ENCODE results near the gene WBP2.
"Not testable (repeated sequence)": the region's sequence is repeated elsewhere in the genome, so short reads cannot be mapped to it uniquely, and the experiment has no call there.

Gene WBP2

DNA sequence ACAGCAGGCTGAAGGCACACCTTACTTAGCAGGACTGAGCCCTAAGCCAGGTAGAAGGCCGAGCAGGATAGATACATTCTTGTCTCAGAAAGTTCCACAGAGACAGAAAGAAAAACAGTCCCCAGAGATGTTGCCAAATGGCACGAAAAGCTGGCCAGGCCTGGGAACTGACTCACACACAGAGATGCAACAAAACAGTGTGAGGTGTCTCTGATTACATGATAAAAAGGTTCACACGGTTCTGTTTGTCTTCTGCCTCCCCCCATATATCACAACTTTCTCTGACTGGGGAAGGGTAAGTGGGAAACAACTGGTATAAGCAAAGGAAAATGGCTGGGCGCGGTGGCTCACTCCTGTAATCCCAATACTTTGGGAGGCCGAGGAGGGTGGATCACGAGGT lies 1.7 kb downstream of the WBP2 start:
- Histone ChIP-seq H2BK120ac (ENCODE audit: insufficient read depth, low read length, poor library complexity) (no peak overlapping the region), H2AFZ (ENCODE audit: insufficient read depth, low read length, poor library complexity) (no peak overlapping the region), H4K91ac (ENCODE audit: low read depth, low read length) (no peak overlapping the region), H3K4me2 (ENCODE audit: low read length) (no peak overlapping the region), H3K79me1 (ENCODE audit: low read length) (peaks cover 3% of the 10 kb centered on the region), H3K27ac (ENCODE audit: low read depth, low read length) (no peak overlapping the region), H3K18ac (ENCODE audit: low read length) (no peak overlapping the region), H3K23ac (ENCODE audit: low read length) (no peak overlapping the region), H2BK12ac (ENCODE audit: low read length) (no peak overlapping the region), H3K4ac (ENCODE audit: low read depth, low read length) (no peak overlapping the region), H3K4me3 (ENCODE audit: low read depth, low read length) (no peak overlapping the region), H3K36me3 (ENCODE audit: control insufficient read depth in 1 of 2, insufficient read depth in 2 of 2, low read length in 2 of 2) (peaks cover 28 to 29% of the 10 kb centered on the region in 2 experiments), H2BK5ac (ENCODE audit: low read depth, low read length, poor library complexity) (no peak overlapping the region), H3K4me1 (ENCODE audit: control insufficient read depth in 1 of 2, insufficient read depth in 2 of 2, low read length in 2 of 2) (peaks cover 5 to 14% of the 10 kb centered on the region in 2 experiments), H4K12ac (ENCODE audit: low read depth, low read length) (no peak overlapping the region), H2AK5ac (ENCODE audit: low read length) (no peak overlapping the region), H4K8ac (ENCODE audit: low read depth, low read length) (no peak overlapping the region), H3K27me3 (ENCODE audit: insufficient read depth, low read length) (no peaks in the 10 kb centered on the region), H3K79me2 (ENCODE audit: control insufficient read depth, insufficient read depth, low read length, poor library complexity) (peaks cover 3% of the 10 kb centered on the region), H3K9ac (ENCODE audit: low read length) (no peak overlapping the region), H3K9me3 (ENCODE audit: insufficient read depth, low read depth, low read length) (no peaks in the 10 kb centered on the region), H3K14ac (ENCODE audit: low read length) (no peak overlapping the region)
- no CpG with 5 or more reads among the region's 7 CpGs for WGBS (ENCODE audit: extremely low coverage, insufficient coverage, insufficient read length)
- peak; percentile 84 to 86 for DNase-seq

DNA sequence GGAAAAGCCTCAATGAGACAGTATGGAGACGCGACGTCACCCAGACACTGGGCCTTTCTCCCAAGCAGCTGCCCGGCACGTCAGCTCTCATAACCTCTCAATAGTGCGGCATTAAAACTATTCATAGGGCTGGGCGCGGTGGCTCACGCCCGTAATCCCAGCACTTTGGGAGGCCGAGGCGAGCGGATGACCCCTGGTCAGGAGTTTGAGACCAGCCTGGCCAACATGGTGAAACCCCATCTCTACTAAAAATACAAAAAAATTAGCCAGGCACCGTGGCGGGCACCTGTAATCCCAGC lies 3.5 kb downstream of the WBP2 start:
- no CpG with 5 or more reads among the region's 15 CpGs for WGBS (ENCODE audit: extremely low coverage, insufficient coverage, insufficient read length)

DNA sequence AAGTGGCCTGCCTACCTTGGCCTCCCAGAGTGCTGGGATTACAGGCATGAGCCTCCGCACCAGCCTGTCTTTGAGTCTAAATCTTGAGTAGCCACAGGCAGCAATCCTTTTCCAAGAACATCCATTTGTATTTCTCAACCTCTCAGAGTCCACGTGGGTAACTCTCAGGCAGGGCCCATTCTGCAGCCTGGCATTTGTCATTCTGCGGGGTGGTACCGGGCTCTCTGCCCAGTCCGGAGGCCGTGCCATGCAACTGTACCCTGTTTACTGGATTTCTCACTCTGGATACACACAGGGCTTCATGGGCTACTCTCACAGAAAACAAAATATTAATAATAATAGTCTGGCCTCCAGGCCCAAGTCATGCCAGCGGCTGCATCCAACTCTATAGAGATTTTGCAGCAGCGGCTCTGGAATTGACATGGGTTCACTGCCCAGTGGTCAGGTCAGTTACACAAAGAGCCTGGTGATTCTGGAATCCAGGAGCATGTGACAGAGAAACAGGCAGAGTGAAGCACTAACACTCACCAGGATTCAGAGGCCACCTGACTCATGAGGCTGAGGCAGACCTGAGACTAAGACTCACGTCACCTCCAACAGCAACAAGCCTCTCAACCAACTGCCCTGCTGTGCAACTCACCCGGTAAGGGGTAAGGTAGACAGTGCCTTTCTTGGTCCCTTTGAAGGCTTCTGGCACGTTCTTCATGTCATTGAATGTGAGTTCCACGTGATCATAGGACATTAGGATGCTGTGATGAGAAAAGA lies 4.0 kb downstream of the WBP2 start:
- Histone ChIP-seq H2BK5ac (ENCODE audit: low read depth, low read length, poor library complexity) (no peak overlapping the region), H2AK5ac (ENCODE audit: low read length) (no peak overlapping the region), H3K4ac (ENCODE audit: low read depth, low read length) (no peak overlapping the region), H3K4me2 (ENCODE audit: low read length) (no peak overlapping the region), H3K79me2 (ENCODE audit: control insufficient read depth, insufficient read depth, low read length, poor library complexity) (peaks cover 3% of the 10 kb centered on the region), H2BK12ac (ENCODE audit: low read length) (no peak overlapping the region), H2AFZ (ENCODE audit: insufficient read depth, low read length, poor library complexity) (no peak overlapping the region), H3K4me3 (ENCODE audit: low read depth, low read length) (no peak overlapping the region), H3K9ac (ENCODE audit: low read length) (no peak overlapping the region), H2BK120ac (ENCODE audit: insufficient read depth, low read length, poor library complexity) (no peak overlapping the region), H4K12ac (ENCODE audit: low read depth, low read length) (no peak overlapping the region), H3K18ac (ENCODE audit: low read length) (no peak overlapping the region), H3K27ac (ENCODE audit: low read depth, low read length) (no peak overlapping the region), H3K79me1 (ENCODE audit: low read length) (peaks cover 4% of the 10 kb centered on the region), H4K91ac (ENCODE audit: low read depth, low read length) (no peak overlapping the region), H3K9me3 (ENCODE audit: insufficient read depth, low read depth, low read length) (peaks cover 2% of the 10 kb centered on the region), H3K4me1 (ENCODE audit: control insufficient read depth in 1 of 2, insufficient read depth in 2 of 2, low read length in 2 of 2) (peaks cover 8 to 14% of the 10 kb centered on the region in 2 experiments), H4K8ac (ENCODE audit: low read depth, low read length) (no peak overlapping the region), H3K14ac (ENCODE audit: low read length) (no peak overlapping the region), H3K23ac (ENCODE audit: low read length) (no peak overlapping the region), H3K36me3 (ENCODE audit: control insufficient read depth in 1 of 2, insufficient read depth in 2 of 2, low read length in 2 of 2) (peaks cover 50 to 53% of the 10 kb centered on the region in 2 experiments), H3K27me3 (ENCODE audit: insufficient read depth, low read length) (no peaks in the 10 kb centered on the region)
- WGBS (ENCODE audit: extremely low coverage, insufficient coverage, insufficient read length), result no CpG with 5 or more reads among the region's 12 CpGs
- DNase-seq, result no peak

More for the DNA sequence above, 3.5 kb downstream of the WBP2 start:
- H3K27ac ChIP-seq (ENCODE audit: low read depth, low read length); H2BK5ac ChIP-seq (ENCODE audit: low read depth, low read length, poor library complexity); H2AFZ ChIP-seq (ENCODE audit: insufficient read depth, low read length, poor library complexity); H3K79me1 ChIP-seq (ENCODE audit: low read length); H4K12ac ChIP-seq (ENCODE audit: low read depth, low read length); H4K8ac ChIP-seq (ENCODE audit: low read depth, low read length); H2BK120ac ChIP-seq (ENCODE audit: insufficient read depth, low read length, poor library complexity); H3K79me2 ChIP-seq (ENCODE audit: control insufficient read depth, insufficient read depth, low read length, poor library complexity); H3K4ac ChIP-seq (ENCODE audit: low read depth, low read length); H3K27me3 ChIP-seq (ENCODE audit: insufficient read depth, low read length); H2AK5ac ChIP-seq (ENCODE audit: low read length); H3K23ac ChIP-seq (ENCODE audit: low read length); H3K9ac ChIP-seq (ENCODE audit: low read length); DNase-seq; H2BK12ac ChIP-seq (ENCODE audit: low read length); H3K9me3 ChIP-seq (ENCODE audit: insufficient read depth, low read depth, low read length); H3K14ac ChIP-seq (ENCODE audit: low read length); H4K91ac ChIP-seq (ENCODE audit: low read depth, low read length); H3K4me2 ChIP-seq (ENCODE audit: low read length); H3K4me3 ChIP-seq (ENCODE audit: low read depth, low read length); H3K18ac ChIP-seq (ENCODE audit: low read length): not testable (repeated sequence)
- Histone ChIP-seq H3K4me1 (ENCODE audit: control insufficient read depth in 1 of 2, insufficient read depth in 2 of 2, low read length in 2 of 2) (peaks cover 5 to 14% of the 10 kb centered on the region in 2 experiments), H3K36me3 (ENCODE audit: control insufficient read depth in 1 of 2, insufficient read depth in 2 of 2, low read length in 2 of 2) (peaks cover 44 to 47% of the 10 kb centered on the region in 2 experiments)

DNA sequence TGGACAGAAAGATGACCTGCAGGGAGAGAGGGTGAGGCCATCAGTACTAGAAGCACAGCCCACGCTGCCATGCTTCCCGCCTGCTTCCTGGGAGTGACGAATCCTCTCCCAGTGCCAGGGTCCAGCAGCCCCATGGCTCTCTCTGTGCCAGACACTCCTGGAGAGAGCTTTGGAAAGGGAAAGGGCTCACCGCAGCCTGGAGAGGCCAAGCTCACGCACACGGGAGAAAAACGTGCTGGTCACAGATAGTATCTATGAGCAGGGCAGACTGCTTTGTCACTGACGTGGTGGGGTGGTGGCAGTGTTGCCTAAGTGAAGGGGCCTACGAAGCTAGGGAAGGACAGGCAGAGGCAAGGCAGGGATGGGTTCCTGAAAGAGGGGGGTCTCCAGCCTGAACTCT lies 5.4 kb downstream of the WBP2 start:
- no peak overlapping the region for H4K12ac ChIP-seq (ENCODE audit: low read depth, low read length)
- no peak overlapping the region for H2AK5ac ChIP-seq (ENCODE audit: low read length)
- H3K79me2 ChIP-seq (ENCODE audit: control insufficient read depth, insufficient read depth, low read length, poor library complexity), result peaks cover 2% of the 10 kb centered on the region
- H3K27ac ChIP-seq (ENCODE audit: low read depth, low read length), result no peak overlapping the region
- H3K4me2 ChIP-seq (ENCODE audit: low read length), result no peak overlapping the region
- H2AFZ ChIP-seq (ENCODE audit: insufficient read depth, low read length, poor library complexity), result no peak overlapping the region
- H4K91ac ChIP-seq (ENCODE audit: low read depth, low read length), result no peak overlapping the region
- H2BK120ac ChIP-seq (ENCODE audit: insufficient read depth, low read length, poor library complexity), result no peak overlapping the region
- no peak overlapping the region for H4K8ac ChIP-seq (ENCODE audit: low read depth, low read length)
- H3K27me3 ChIP-seq (ENCODE audit: insufficient read depth, low read length), result no peaks in the 10 kb centered on the region
- peaks cover 18 to 27% of the 10 kb centered on the region in 2 experiments for H3K4me1 ChIP-seq (ENCODE audit: control insufficient read depth in 1 of 2, insufficient read depth in 2 of 2, low read length in 2 of 2)
- H3K79me1 ChIP-seq (ENCODE audit: low read length), result peaks cover 10% of the 10 kb centered on the region
- H3K9me3 ChIP-seq (ENCODE audit: insufficient read depth, low read depth, low read length), result peaks cover 2% of the 10 kb centered on the region
- no peak overlapping the region for H3K23ac ChIP-seq (ENCODE audit: low read length)
- peak; percentile 88 to 90 for DNase-seq
- H3K4me3 ChIP-seq (ENCODE audit: low read depth, low read length), result no peak overlapping the region
- H3K36me3 ChIP-seq (ENCODE audit: control insufficient read depth in 1 of 2, insufficient read depth in 2 of 2, low read length in 2 of 2), result peaks cover 52 to 54% of the 10 kb centered on the region in 2 experiments
- no peak overlapping the region for H3K4ac ChIP-seq (ENCODE audit: low read depth, low read length)
- no CpG with 5 or more reads among the region's 9 CpGs for WGBS (ENCODE audit: extremely low coverage, insufficient coverage, insufficient read length)
- H2BK12ac ChIP-seq (ENCODE audit: low read length), result no peak overlapping the region
- H3K14ac ChIP-seq (ENCODE audit: low read length), result no peak overlapping the region
- H3K9ac ChIP-seq (ENCODE audit: low read length), result no peak overlapping the region
- no peak overlapping the region for H2BK5ac ChIP-seq (ENCODE audit: low read depth, low read length, poor library complexity)
- no peak overlapping the region for H3K18ac ChIP-seq (ENCODE audit: low read length)
